ENCODE results near the gene SLC24A5. TPM values are rescaled to one million over a fixed set of nuclear protein-coding genes. Genes with fewer than 3 reads are reported as not detected.

Gene SLC24A5
- total and polyA plus RNA-seq, 2 donors (not counting 3 experiments of a cell fraction or from before 2014, with no cell fraction given) = not detected

GRCh38 chr15:48091522-48091921, 29.3 kb upstream of the SLC24A5 start:
- peaks cover 0 to 6% of the 10 kb centered on the region in 2 experiments for H3K27me3 ChIP-seq (ENCODE audit: control insufficient read depth in 2 of 2, insufficient read depth in 2 of 2, low read length in 2 of 2)
- ChIA-PET CTCF (no interaction called here), POLR2A (no interaction called here)
- H4K20me1 ChIP-seq (replicated peaks; ENCODE audit: control insufficient read depth, extremely low read depth, insufficient read depth, low read length) = no peaks in the 10 kb centered on the region
- H3K9me1 ChIP-seq (replicated peaks; ENCODE audit: control insufficient read depth, extremely low read depth, insufficient read depth, low read length) = no peaks in the 10 kb centered on the region
- H3K4me1 ChIP-seq (ENCODE audit: control insufficient read depth, extremely low read depth, insufficient read depth, low read length) = no peaks in the 10 kb centered on the region
- dilution Hi-C loops (cut with MboI; ENCODE audit: extremely low pct_ligation_motif_present, low sequenced_read_pairs) = no loop called here
- no peak overlapping the region for H3K27ac ChIP-seq (ENCODE audit: insufficient read depth, low read depth, low read length)
- no peaks in the 10 kb centered on the region for H3K79me2 ChIP-seq (ENCODE audit: control insufficient read depth, insufficient read depth, low read length)
- no peak for FAIRE-seq
- no peak overlapping the region for H2AFZ ChIP-seq (ENCODE audit: low read depth, low read length)
- intact Hi-C loops (cut with micrococcal nuclease) = no loop called here
- no TSS peak for BruUV-seq (replicated peaks)
- H3K4me3 ChIP-seq (replicated peaks in 1 of 3; ENCODE audit: insufficient read depth in 1 of 3, low read depth in 1 of 3, low read length in 3 of 3) = no peak overlapping the region
- no peak overlapping the region for H3K9ac ChIP-seq (replicated peaks; ENCODE audit: extremely low read depth, insufficient read depth, low read length)
- H3K9me3 ChIP-seq (replicated peaks; ENCODE audit: control insufficient read depth, insufficient read depth, low read length) = no peaks in the 10 kb centered on the region
- DNase-seq (ENCODE audit: low read depth, low spot score) = no peak
- TF ChIP-seq MYC (IDR thresholded peaks at IDR 0.05; ENCODE audit: low read depth, low read length) = no peak
- H3K36me3 ChIP-seq (ENCODE audit: control insufficient read depth in 2 of 2, extremely low read depth in 1 of 2, insufficient read depth in 2 of 2, low read length in 2 of 2) = no peaks in the 10 kb centered on the region
- no peak overlapping the region for H3K4me2 ChIP-seq (ENCODE audit: insufficient read depth, low read length)

- no peak overlapping the region for H3K27ac ChIP-seq (ENCODE audit: insufficient read depth, low read depth, low read length)
- no peak overlapping the region for H3K4me2 ChIP-seq (ENCODE audit: insufficient read depth, low read length)
- dilution Hi-C loops (cut with MboI; ENCODE audit: extremely low pct_ligation_motif_present, low sequenced_read_pairs) = no loop called here
- H2AFZ ChIP-seq (ENCODE audit: low read depth, low read length) = no peak overlapping the region
- POLR2A ChIA-PET = no interaction called here
- H3K9ac ChIP-seq (replicated peaks; ENCODE audit: extremely low read depth, insufficient read depth, low read length) = no peak overlapping the region
- no peak overlapping the region for H3K4me3 ChIP-seq (replicated peaks in 1 of 3; ENCODE audit: insufficient read depth in 1 of 3, low read depth in 1 of 3, low read length in 3 of 3)
- DNase-seq (ENCODE audit: low read depth, low spot score) = no peak
- H3K79me2 ChIP-seq (ENCODE audit: control insufficient read depth, insufficient read depth, low read length) = no peaks in the 10 kb centered on the region
- H4K20me1 ChIP-seq (replicated peaks; ENCODE audit: control insufficient read depth, extremely low read depth, insufficient read depth, low read length) = no peaks in the 10 kb centered on the region
- no peaks in the 10 kb centered on the region for H3K9me3 ChIP-seq (replicated peaks; ENCODE audit: control insufficient read depth, insufficient read depth, low read length)
- CTCF ChIA-PET = interaction anchor here (0.8 kb wide), 1 partner anchor 11 kb away, joined by 4 read pairs; no protein-coding TSS in a partner anchor
- H3K27me3 ChIP-seq (ENCODE audit: control insufficient read depth in 2 of 2, insufficient read depth in 2 of 2, low read length in 2 of 2) = peaks cover 3 to 8% of the 10 kb centered on the region in 2 experiments
- H3K9me1 ChIP-seq (replicated peaks; ENCODE audit: control insufficient read depth, extremely low read depth, insufficient read depth, low read length) = no peaks in the 10 kb centered on the region
- H3K36me3 ChIP-seq (ENCODE audit: control insufficient read depth in 2 of 2, extremely low read depth in 1 of 2, insufficient read depth in 2 of 2, low read length in 2 of 2) = no peaks in the 10 kb centered on the region
- no peaks in the 10 kb centered on the region for H3K4me1 ChIP-seq (ENCODE audit: control insufficient read depth, extremely low read depth, insufficient read depth, low read length)
- TF ChIP-seq CTCF (IDR thresholded peaks at IDR 0.05; ENCODE audit: extremely low read depth in 1 of 2, insufficient read depth in 1 of 2, low read depth in 1 of 2, low read length in 2 of 2) = no peak
- TF ChIP-seq FOS (IDR thresholded peaks at IDR 0.05; ENCODE audit: borderline replicate concordance, insufficient read depth, low read length) = no peak
- TF ChIP-seq JUN (IDR thresholded peaks at IDR 0.05; ENCODE audit: borderline replicate concordance, insufficient read depth, insufficient read length, low read depth) = no peak
- no peak for TF ChIP-seq EZH2 (IDR thresholded peaks at IDR 0.05; ENCODE audit: borderline replicate concordance, low read depth, low read length, severe bottlenecking)
- TF ChIP-seq POLR2AphosphoS5 (IDR thresholded peaks at IDR 0.05; ENCODE audit: insufficient read depth, low read depth, low read length) = no peak
- TF ChIP-seq MAX (IDR thresholded peaks at IDR 0.05; ENCODE audit: insufficient read depth, insufficient read length) = no peak
- TF ChIP-seq POLR2A (IDR thresholded peaks at IDR 0.05; ENCODE audit: low read depth, low read length) = no peak
- TF ChIP-seq MYC (IDR thresholded peaks at IDR 0.05; ENCODE audit: low read depth, low read length) = no peak
- no peak for TF ChIP-seq GATA2 (IDR thresholded peaks at IDR 0.05; ENCODE audit: insufficient read depth, insufficient read length, low read depth, low read length)
- intact Hi-C loops (cut with micrococcal nuclease) = no loop called here
- no peak for FAIRE-seq
- no TSS peak for BruUV-seq (replicated peaks)
These were observed 24.4 kb upstream of the SLC24A5 start for GRCh38 chr15:48096355-48096786.

Measured in endothelial cell of umbilical vein (primary cell).